A549 (cell line): ENCODE results near the gene ZNF587.
"Not testable (repeated sequence)": the region's sequence is repeated elsewhere in the genome, so short reads cannot be mapped to it uniquely, and the experiment has no call there.

ENCODE experiments used
- CHD4 ChIP-seq: fragments of 200-600 bp; sonication (generic); IDR thresholded peaks from 2 replicates; pipeline ENCODE4 v1.6.1; 2016; ENCODE audit warnings: antibody characterized with exemption, mild to moderate bottlenecking, borderline replicate concordance
- EHMT2 ChIP-seq: fragments of 200-600 bp; sonication (generic); IDR thresholded peaks from 2 replicates; pipeline ENCODE4 v1.6.1; 2016; ENCODE audit warnings: antibody characterized with exemption, low read depth, mild to moderate bottlenecking, moderate library complexity
- EP300 ChIP-seq, 2 experiments: fragments of >200 bp; sonication (Bioruptor Twin); formaldehyde crosslinking; IDR thresholded peaks; 2 replicates in 1 of 2; 3 replicates in 1 of 2; pipeline ENCODE4 v1.6.1; 2016 to 2017
- HDAC2 ChIP-seq: fragments of 200-600 bp; sonication (generic); IDR thresholded peaks from 2 replicates; pipeline ENCODE4 v1.6.1; 2016
- KDM1A ChIP-seq: fragments of 200-600 bp; sonication (generic); IDR thresholded peaks from 2 replicates; pipeline ENCODE4 v1.6.1; 2016; ENCODE audit warnings: low read depth, mild to moderate bottlenecking
- POLR2A ChIP-seq: IDR thresholded peaks from 2 replicates; pipeline ENCODE4 v1.6.1; 2012; ENCODE audit warnings: mild to moderate bottlenecking, low read length
- RAD21 ChIP-seq, 2 experiments: fragments of >200 bp in 1 of 2; sonication (Bioruptor Twin) in 1 of 2; formaldehyde crosslinking in 1 of 2; IDR thresholded peaks in 1 of 2; conservative IDR thresholded peaks in 1 of 2; 2 replicates in 1 of 2; 3 replicates in 1 of 2; pipeline ENCODE4 v1.6.1; 2012 to 2018; ENCODE audit warnings: inconsistent platforms in 1 of 2
- TF ChIP-seq, protein P1 (sequence below): fragments of >200 bp; sonication (Bioruptor Twin); formaldehyde crosslinking; IDR thresholded peaks from 3 replicates; pipeline ENCODE4 v1.5.1; 2016
- TF ChIP-seq, protein P2 (sequence below): IDR thresholded peaks from 2 replicates; pipeline ENCODE4 v1.6.1; 2012
- TF ChIP-seq, protein P3 (sequence below): fragments of 250-450 bp; sonication (Bioruptor Pico); IDR thresholded peaks from 2 replicates; pipeline ENCODE4 v1.5.0; 2021; ENCODE audit warnings: mild to moderate bottlenecking, moderate library complexity, borderline replicate concordance

DNA sequence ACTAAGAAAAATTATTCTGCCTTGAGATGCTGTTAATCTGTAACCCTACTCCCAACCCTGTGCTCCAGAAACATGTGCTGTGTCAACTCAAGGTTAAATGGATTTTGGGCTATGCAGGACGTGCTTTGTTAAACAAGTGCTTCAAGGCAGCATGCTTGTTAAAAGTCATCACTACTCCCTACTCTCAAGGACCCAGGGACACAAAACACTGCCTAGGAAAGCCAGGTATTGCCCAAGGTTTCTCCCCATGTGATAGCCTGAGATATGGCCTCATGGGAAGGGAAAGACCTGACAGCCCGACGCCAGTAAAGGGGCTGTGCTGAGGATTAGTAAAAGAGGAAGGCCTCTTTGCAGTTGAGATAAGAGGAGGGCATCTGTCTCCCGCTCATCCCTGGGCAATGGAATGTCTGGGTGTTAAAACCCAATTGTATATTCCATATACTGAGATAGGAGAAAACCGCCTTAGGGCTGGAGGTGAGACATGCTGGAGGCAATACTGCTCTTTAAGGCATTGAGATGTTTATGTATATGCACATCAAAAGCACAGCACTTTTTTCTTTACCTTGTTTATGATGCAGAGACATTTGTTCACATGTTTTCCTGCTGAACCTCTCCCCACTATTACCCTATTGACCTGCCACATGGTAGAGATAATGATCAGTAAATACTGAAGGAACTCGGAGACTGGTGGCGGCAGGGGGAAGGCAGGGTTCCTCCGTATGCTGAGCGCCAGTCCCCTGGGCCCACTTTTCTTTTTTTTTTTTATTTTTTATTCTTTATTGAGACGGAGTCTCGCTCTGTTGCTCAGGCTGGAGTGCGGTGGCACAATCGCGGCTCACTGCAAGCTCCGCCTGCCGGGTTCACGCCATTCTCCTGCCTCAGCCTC, 39.0 kb upstream of the ZNF587 start:
- TF ChIP-seq, protein P1, sequence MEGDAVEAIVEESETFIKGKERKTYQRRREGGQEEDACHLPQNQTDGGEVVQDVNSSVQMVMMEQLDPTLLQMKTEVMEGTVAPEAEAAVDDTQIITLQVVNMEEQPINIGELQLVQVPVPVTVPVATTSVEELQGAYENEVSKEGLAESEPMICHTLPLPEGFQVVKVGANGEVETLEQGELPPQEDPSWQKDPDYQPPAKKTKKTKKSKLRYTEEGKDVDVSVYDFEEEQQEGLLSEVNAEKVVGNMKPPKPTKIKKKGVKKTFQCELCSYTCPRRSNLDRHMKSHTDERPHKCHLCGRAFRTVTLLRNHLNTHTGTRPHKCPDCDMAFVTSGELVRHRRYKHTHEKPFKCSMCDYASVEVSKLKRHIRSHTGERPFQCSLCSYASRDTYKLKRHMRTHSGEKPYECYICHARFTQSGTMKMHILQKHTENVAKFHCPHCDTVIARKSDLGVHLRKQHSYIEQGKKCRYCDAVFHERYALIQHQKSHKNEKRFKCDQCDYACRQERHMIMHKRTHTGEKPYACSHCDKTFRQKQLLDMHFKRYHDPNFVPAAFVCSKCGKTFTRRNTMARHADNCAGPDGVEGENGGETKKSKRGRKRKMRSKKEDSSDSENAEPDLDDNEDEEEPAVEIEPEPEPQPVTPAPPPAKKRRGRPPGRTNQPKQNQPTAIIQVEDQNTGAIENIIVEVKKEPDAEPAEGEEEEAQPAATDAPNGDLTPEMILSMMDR: not testable (repeated sequence)
- not testable (repeated sequence) for TF ChIP-seq POLR2A; RAD21 (conservative IDR thresholded peaks at IDR 0.05 in 1 of 2, IDR thresholded peaks at IDR 0.05 in 1 of 2); EP300 (IDR thresholded peaks at IDR 0.05); EHMT2; HDAC2; KDM1A; CHD4
- TF ChIP-seq, protein P2, sequence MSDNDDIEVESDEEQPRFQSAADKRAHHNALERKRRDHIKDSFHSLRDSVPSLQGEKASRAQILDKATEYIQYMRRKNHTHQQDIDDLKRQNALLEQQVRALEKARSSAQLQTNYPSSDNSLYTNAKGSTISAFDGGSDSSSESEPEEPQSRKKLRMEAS: not testable (repeated sequence)
- TF ChIP-seq, protein P3, sequence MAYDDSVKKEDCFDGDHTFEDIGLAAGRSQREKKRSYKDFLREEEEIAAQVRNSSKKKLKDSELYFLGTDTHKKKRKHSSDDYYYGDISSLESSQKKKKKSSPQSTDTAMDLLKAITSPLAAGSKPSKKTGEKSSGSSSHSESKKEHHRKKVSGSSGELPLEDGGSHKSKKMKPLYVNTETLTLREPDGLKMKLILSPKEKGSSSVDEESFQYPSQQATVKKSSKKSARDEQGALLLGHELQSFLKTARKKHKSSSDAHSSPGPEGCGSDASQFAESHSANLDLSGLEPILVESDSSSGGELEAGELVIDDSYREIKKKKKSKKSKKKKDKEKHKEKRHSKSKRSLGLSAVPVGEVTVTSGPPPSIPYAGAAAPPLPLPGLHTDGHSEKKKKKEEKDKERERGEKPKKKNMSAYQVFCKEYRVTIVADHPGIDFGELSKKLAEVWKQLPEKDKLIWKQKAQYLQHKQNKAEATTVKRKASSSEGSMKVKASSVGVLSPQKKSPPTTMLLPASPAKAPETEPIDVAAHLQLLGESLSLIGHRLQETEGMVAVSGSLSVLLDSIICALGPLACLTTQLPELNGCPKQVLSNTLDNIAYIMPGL (CRISPR knock-in tag): not testable (repeated sequence)
